WI38 (cell line): ENCODE results near the gene SLC6A18.
A peak's percentile ranks its signal among the peaks of the same experiment; 100 is the strongest.

Source experiments
- H3K4me3 ChIP-seq: 2 replicates; pipeline ENCODE4 v1.5.1; 2011; ENCODE audit warnings: low read depth, mild to moderate bottlenecking, control low read depth, low read length
- TF ChIP-seq, protein P1 (sequence below): IDR thresholded peaks from 2 replicates; pipeline ENCODE4 v1.5.1; 2012; ENCODE audit warnings: low read depth, mild to moderate bottlenecking, control low read depth, low read length

The SLC6A18 gene

DNA sequence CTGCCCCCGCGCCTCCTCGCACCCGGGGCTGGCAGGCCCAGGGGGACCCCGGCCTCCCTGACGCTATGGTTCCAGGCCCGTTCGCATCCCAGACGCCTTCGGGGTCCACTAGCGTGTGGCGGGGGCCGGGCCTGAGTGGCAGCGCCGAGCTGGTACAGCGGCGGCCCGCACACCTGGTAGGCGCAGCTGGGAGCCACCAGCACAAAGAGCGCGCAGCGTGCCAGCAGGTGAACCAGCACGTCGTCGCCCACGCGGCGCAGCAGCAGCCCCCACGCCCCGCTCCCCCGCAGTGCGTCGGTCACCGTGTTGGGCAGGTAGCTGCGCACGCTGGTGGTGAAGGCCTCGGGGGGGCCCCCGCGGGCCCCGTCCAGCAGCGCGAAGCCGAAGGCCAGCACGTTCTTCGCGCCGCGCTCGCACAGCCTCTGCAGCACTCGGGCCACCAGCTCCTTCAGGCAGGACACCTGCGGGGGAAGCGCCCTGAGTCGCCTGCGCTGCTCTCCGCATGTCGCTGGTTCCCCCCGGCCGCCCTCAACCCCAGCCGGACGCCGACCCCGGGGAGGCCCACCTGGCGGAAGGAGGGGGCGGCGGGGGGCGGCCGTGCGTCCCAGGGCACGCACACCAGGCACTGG is 69.1 kb downstream of the SLC6A18 start:
- H3K4me3 ChIP-seq = peak overlapping the region; percentile 94

DNA sequence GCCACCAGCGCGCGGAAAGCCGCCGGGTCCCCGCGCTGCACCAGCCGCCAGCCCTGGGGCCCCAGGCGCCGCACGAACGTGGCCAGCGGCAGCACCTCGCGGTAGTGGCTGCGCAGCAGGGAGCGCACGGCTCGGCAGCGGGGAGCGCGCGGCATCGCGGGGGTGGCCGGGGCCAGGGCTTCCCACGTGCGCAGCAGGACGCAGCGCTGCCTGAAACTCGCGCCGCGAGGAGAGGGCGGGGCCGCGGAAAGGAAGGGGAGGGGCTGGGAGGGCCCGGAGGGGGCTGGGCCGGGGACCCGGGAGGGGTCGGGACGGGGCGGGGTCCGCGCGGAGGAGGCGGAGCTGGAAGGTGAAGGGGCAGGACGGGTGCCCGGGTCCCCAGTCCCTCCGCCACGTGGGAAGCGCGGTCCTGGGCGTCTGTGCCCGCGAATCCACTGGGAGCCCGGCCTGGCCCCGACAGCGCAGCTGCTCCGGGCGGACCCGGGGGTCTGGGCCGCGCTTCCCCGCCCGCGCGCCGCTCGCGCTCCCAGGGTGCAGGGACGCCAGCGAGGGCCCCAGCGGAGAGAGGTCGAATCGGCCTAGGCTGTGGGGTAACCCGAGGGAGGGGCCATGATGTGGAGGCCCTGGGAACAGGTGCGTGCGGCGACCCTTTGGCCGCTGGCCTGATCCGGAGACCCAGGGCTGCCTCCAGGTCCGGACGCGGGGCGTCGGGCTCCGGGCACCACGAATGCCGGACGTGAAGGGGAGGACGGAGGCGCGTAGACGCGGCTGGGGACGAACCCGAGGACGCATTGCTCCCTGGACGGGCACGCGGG is 69.9 kb downstream of the SLC6A18 start, which contains the start of gene TERT:
Gene TERT (minus strand): TSS at position 234 of the 815 bp plus-strand sequence. CDS start 79 bp downstream, at position 155.
- H3K4me3 ChIP-seq = peak within 1 kb of the TSS; percentile 94
- TF ChIP-seq, protein P1, sequence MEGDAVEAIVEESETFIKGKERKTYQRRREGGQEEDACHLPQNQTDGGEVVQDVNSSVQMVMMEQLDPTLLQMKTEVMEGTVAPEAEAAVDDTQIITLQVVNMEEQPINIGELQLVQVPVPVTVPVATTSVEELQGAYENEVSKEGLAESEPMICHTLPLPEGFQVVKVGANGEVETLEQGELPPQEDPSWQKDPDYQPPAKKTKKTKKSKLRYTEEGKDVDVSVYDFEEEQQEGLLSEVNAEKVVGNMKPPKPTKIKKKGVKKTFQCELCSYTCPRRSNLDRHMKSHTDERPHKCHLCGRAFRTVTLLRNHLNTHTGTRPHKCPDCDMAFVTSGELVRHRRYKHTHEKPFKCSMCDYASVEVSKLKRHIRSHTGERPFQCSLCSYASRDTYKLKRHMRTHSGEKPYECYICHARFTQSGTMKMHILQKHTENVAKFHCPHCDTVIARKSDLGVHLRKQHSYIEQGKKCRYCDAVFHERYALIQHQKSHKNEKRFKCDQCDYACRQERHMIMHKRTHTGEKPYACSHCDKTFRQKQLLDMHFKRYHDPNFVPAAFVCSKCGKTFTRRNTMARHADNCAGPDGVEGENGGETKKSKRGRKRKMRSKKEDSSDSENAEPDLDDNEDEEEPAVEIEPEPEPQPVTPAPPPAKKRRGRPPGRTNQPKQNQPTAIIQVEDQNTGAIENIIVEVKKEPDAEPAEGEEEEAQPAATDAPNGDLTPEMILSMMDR = no peak

More for the DNA sequence above, 69.1 kb downstream of the SLC6A18 start:
- TF ChIP-seq, protein P1 = no peak

DNA sequence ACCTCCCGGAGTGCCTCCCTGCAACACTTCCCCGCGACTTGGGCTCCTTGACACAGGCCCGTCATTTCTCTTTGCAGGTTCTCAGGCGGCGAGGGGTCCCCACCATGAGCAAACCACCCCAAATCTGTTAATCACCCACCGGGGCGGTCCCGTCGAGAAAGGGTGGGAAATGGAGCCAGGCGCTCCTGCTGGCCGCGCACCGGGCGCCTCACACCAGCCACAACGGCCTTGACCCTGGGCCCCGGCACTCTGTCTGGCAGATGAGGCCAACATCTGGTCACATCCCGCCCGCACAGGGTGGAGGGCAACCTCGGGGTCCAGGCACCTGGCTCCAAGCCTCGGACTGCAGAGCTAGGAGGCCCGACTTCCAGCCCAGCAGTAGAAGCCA is 70.5 kb downstream of the SLC6A18 start:
- TF ChIP-seq, protein P1 = no peak
- H3K4me3 ChIP-seq = no peak overlapping the region
